AG04449 (cell line): ENCODE results near the gene KIAA0319L.

Experiments
- CTCF ChIA-PET: fragments of 350-600 bp; formaldehyde crosslinking; extraction: SDS; loops from one replicate; lab custom pipeline; 2021; ENCODE audit warnings: antibody characterized with exemption; lab: Yijun Ruan, JAX
- POLR2A ChIA-PET: fragments of 400-600, 350-600 bp; formaldehyde crosslinking; extraction: SDS; loops from one replicate; lab custom pipeline; 2020; ENCODE audit warnings: antibody characterized with exemption, inconsistent platforms; lab: Yijun Ruan, JAX
- DNase-seq: peaks from one replicate; pipeline ENCODE4 v3.0.0-alpha.2; 2010; ENCODE audit warnings: low read depth, low spot score
- H3K4me3 ChIP-seq: 2 replicates; pipeline ENCODE4 v1.5.1; 2011; ENCODE audit warnings: low read depth, mild to moderate bottlenecking, control low read depth, low read length
- CTCF ChIP-seq: IDR thresholded peaks from one replicate; pipeline ENCODE4 v1.5.1; 2011; ENCODE audit warnings: mild to moderate bottlenecking, moderate library complexity, low read length, control low read depth, inconsistent platforms; ENCODE audit not compliant: insufficient read depth; ENCODE audit errors: missing control alignments

The KIAA0319L gene

GRCh38 chr1:35505911-35506798 is 51.0 kb downstream of the KIAA0319L start:
- POLR2A ChIA-PET: no interaction called here
- CTCF ChIA-PET: interaction anchor here (0.9 to 1.5 kb wide), 2 partner anchors 18 to 55 kb away, joined by 3 to 4 read pairs; no protein-coding TSS in a partner anchor
- DNase-seq: peak; percentile 69
- no peak overlapping the region for H3K4me3 ChIP-seq
- TF ChIP-seq CTCF: no peak

DNA sequence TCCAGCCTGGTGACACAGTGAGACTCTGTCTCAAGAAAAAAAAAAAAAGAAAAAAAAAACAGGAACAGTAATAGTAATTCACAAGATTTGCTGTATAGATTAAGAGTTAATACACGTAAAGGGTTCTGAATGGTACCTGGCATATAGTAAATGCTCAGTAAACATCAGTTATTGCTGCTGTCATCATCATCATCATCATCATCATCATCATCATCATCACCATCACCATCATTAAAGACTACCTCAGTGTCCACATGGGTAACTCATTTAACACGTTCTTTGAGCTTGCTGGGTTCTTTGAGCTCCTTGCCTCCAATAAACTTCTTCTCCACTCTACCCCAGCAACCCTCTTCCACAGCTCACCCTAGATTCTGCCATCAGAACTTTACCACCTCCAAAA is 55.0 kb downstream of the KIAA0319L start:
- no peak for TF ChIP-seq CTCF
- ChIA-PET POLR2A (no interaction called here), CTCF (interaction anchor here (1.5 to 1.8 kb wide), 2 partner anchors 9 to 225 kb away, joined by 3 to 4 read pairs; no protein-coding TSS in a partner anchor)
- H3K4me3 ChIP-seq: no peak overlapping the region
- DNase-seq: no peak

DNA sequence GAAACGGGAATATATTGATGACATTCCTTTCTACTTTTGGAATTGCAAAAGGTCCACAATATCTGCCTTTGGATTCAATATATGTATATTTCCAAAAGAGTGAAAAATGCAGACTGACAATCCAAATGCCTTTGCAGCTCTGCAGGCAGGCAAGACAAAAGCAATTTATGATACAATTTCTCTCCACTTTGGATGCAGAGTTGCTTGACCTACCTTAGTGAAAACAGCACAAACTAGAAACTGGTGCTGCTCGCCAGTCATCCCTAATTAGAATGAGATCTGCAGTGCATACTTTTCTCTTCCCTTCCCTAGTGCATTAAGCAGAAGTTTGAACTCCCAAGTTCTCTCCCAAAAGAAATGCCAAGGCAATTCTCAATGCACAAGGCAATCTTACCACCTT is 56.8 kb downstream of the KIAA0319L start:
- TF ChIP-seq CTCF: no peak
- no peak for DNase-seq
- ChIA-PET CTCF (no interaction called here), POLR2A (no interaction called here)
- no peak overlapping the region for H3K4me3 ChIP-seq

DNA sequence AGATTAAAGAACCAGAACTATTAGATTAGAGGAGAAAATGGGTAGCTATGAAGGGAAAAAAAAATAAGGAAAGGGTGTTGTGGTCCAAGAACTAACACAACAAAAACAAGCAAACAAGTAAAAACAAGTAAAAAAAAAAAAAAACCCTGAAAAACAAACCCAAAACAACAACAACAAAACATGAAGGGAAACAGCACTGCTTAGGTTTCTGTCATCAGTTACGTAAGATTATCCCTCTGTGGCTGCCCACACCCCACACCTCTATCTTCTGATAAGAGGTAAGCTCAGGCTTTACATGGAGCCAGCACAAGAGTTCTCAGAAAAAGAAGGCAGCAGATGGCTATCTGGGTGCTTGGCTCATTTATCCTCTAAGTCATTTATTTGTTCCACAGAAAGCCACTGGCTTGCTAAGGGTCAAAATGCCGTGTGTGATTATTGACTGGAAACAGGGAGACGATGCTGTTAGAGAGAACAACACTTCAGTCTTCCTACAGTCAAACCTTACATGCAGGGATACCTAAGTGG is 57.5 kb downstream of the KIAA0319L start:
- ChIA-PET CTCF (interaction anchor here (1.8 kb wide), 1 partner anchor 49 kb away, joined by 4 read pairs; no protein-coding TSS in a partner anchor), POLR2A (no interaction called here)

GRCh38 chr1:35499231-35499630 is 58.0 kb downstream of the KIAA0319L start:
- ChIA-PET CTCF (interaction anchor here (1.8 kb wide), 1 partner anchor 49 kb away, joined by 4 read pairs; no protein-coding TSS in a partner anchor), POLR2A (no interaction called here)
- no peak for DNase-seq

More for the DNA sequence above, 57.5 kb downstream of the KIAA0319L start:
- no peak overlapping the region for H3K4me3 ChIP-seq
- TF ChIP-seq CTCF: no peak
- DNase-seq: no peak

More at GRCh38 chr1:35499231-35499630, 58.0 kb downstream of the KIAA0319L start:
- no peak overlapping the region for H3K4me3 ChIP-seq
- no peak for TF ChIP-seq CTCF
